ENCODE data around the gene ZNF821. TPM values are rescaled to one million over a fixed set of nuclear protein-coding genes. Genes with fewer than 3 reads are reported as not detected.

ZNF821 gene
- total RNA-seq, 4 donors from 2014 or later: 7.4 to 17.6 (median 12.1) TPM

- H3K36me3 ChIP-seq: peaks cover 68% of the 10 kb centered on the region
- no peak for DNase-seq (ENCODE audit: low spot score in 2 of 2)
- no peaks in the 10 kb centered on the region for H3K9me3 ChIP-seq
- 95% methylated on average over 30 of the region's 32 CpGs for WGBS
- H3K27ac ChIP-seq: no peak overlapping the region
- H3K4me1 ChIP-seq: peaks cover 5% of the 10 kb centered on the region
- TF ChIP-seq CTCF (IDR thresholded peaks at IDR 0.05) (no peak), POLR2A (IDR thresholded peaks at IDR 0.05) (no peak), EP300 (IDR thresholded peaks at IDR 0.05) (no peak), POLR2AphosphoS5 (IDR thresholded peaks at IDR 0.05) (no peak)
- no peaks in the 10 kb centered on the region for H3K27me3 ChIP-seq
- H3K4me3 ChIP-seq: no peak overlapping the region
Observed at GRCh38 chr16:71859762-71860521, 24.0 kb downstream of the ZNF821 start.

DNA sequence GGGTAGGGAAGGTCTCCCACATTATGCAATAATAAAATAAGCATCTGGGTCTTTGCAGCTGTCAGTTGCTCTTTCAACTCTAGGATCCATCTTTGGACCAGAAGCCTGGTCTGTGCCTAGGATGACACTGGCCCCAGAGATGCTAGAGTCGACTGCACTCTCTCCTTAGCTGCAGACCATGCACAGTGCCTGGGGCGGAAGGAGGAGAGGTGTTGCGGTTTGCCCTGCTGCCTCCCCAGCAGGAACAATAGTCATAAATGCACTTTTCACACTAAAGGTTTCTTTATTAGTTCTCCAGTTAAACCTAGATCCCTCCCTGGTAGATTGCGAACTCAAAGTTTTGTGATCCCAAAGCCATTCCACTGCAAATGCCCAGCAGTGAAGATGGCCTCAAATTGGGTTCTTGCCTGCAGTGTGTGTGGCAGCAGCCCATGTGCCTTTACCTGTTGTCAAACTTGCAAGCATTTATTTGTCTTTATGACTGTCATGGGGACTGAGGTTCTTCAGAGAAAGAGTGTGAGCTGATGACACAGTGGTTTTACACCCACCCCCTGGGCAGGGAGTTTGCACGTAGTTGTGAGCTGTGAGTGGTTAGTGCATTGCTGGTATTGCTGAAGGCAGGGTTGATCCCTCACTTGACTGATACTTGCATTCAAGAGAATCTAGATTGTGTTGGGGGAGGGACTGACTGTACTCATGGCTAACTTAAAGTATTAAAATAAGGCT is 27.9 kb downstream of the ZNF821 start:
- H3K4me3 ChIP-seq: no peak overlapping the region
- 68% methylated on average over 5 of the region's 5 CpGs for WGBS
- H3K4me1 ChIP-seq: peaks cover 19% of the 10 kb centered on the region
- DNase-seq (ENCODE audit: low spot score in 2 of 2): no peak
- H3K27me3 ChIP-seq: no peaks in the 10 kb centered on the region
- H3K27ac ChIP-seq: no peak overlapping the region
- TF ChIP-seq POLR2AphosphoS5 (IDR thresholded peaks at IDR 0.05) (no peak), CTCF (IDR thresholded peaks at IDR 0.05) (no peak), POLR2A (IDR thresholded peaks at IDR 0.05) (no peak), EP300 (IDR thresholded peaks at IDR 0.05) (no peak)
- peaks cover 65% of the 10 kb centered on the region for H3K36me3 ChIP-seq
- no peaks in the 10 kb centered on the region for H3K9me3 ChIP-seq

DNA sequence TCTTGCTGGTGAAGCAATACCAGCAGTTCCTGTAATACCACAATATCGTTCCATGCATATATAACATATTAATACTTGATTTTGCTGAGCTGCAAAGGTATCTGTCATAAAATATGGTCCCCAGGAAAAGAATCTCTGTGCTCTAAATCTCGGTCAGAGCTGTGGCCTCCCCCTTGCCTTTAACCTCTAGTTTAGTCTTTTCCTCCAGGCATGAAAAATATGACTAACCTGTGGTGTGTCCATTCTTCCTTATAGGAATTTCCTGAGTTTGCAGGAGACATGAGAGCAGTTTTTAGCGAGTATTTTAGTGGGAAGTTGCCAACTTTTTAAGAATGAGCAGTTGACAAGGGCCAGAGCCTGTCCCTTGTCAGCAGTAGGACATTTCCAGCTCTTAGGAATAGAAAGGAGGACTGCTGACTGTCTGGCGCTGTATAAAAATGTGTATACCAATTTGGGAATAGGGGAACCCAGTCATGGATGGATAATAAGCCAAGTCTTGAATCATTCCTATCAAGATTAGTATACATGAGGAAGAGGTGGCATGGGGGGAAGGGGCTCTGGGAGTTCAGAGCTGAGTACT is 29.5 kb downstream of the ZNF821 start:
- TF ChIP-seq CTCF (IDR thresholded peaks at IDR 0.05) (no peak), POLR2AphosphoS5 (IDR thresholded peaks at IDR 0.05) (no peak), EP300 (IDR thresholded peaks at IDR 0.05) (no peak), POLR2A (IDR thresholded peaks at IDR 0.05) (no peak)
- WGBS: 87% methylated on average over 4 of the region's 4 CpGs
- no peaks in the 10 kb centered on the region for H3K9me3 ChIP-seq
- no peak for DNase-seq (ENCODE audit: low spot score in 2 of 2)
- no peaks in the 10 kb centered on the region for H3K27me3 ChIP-seq
- no peak overlapping the region for H3K27ac ChIP-seq
- H3K4me1 ChIP-seq: peaks cover 19% of the 10 kb centered on the region
- peaks cover 66% of the 10 kb centered on the region for H3K36me3 ChIP-seq
- H3K4me3 ChIP-seq: no peak overlapping the region

- WGBS: 90% methylated on average over 4 of the region's 4 CpGs
Observed at GRCh38 chr16:71853413-71853812, 30.6 kb downstream of the ZNF821 start.

More at GRCh38 chr16:71853413-71853812, 30.6 kb downstream of the ZNF821 start:
- Histone ChIP-seq H3K27ac (no peak overlapping the region), H3K4me3 (no peak overlapping the region), H3K27me3 (no peaks in the 10 kb centered on the region), H3K36me3 (peaks cover 63% of the 10 kb centered on the region), H3K9me3 (no peaks in the 10 kb centered on the region), H3K4me1 (peaks cover 19% of the 10 kb centered on the region)
- TF ChIP-seq CTCF (IDR thresholded peaks at IDR 0.05) (no peak), EP300 (IDR thresholded peaks at IDR 0.05) (no peak), POLR2AphosphoS5 (IDR thresholded peaks at IDR 0.05) (no peak), POLR2A (IDR thresholded peaks at IDR 0.05) (no peak)
- no peak for DNase-seq (ENCODE audit: low spot score in 2 of 2)

All from suprapubic skin (tissue), 4 donors.